IPS-18a (cell line): Measurements from ENCODE around the gene STAT4.
"Not testable (repeated sequence)": the region's sequence is repeated elsewhere in the genome, so short reads cannot be mapped to it uniquely, and the experiment has no call there.

ENCODE experiments used
- H3K27ac ChIP-seq: one replicate; pipeline ENCODE4 v1.5.1; 2013; ENCODE audit warnings: low read length
- H3K27me3 ChIP-seq: one replicate; pipeline ENCODE4 v1.6.1; 2013; ENCODE audit warnings: mild to moderate bottlenecking, low read length; ENCODE audit not compliant: control insufficient read depth, insufficient read depth
- H3K36me3 ChIP-seq: one replicate; pipeline ENCODE4 v1.6.1; 2013; ENCODE audit warnings: low read depth, low read length; ENCODE audit not compliant: control insufficient read depth
- H3K4me1 ChIP-seq: one replicate; pipeline ENCODE4 v1.6.1; 2013; ENCODE audit warnings: low read depth, low read length; ENCODE audit not compliant: control insufficient read depth
- H3K4me3 ChIP-seq: one replicate; pipeline ENCODE4 v1.5.1; 2013; ENCODE audit warnings: low read length
- H3K9ac ChIP-seq: one replicate; pipeline ENCODE4 v1.6.1; 2013; ENCODE audit warnings: mild to moderate bottlenecking, low read length, moderate library complexity
- H3K9me3 ChIP-seq: one replicate; pipeline ENCODE4 v1.6.1; 2013; ENCODE audit warnings: low read depth, low read length; ENCODE audit not compliant: control insufficient read depth

The STAT4 gene

GRCh38 chr2:190996947-190997346 lies 153.8 kb downstream of the STAT4 start:
- no peaks in the 10 kb centered on the region for H3K27me3 ChIP-seq
- peaks cover 73% of the 10 kb centered on the region for H3K36me3 ChIP-seq
- H3K27ac ChIP-seq, result no peak overlapping the region
- no peak overlapping the region for H3K4me3 ChIP-seq
- H3K4me1 ChIP-seq, result no peaks in the 10 kb centered on the region
- no peak overlapping the region for H3K9ac ChIP-seq
- no peaks in the 10 kb centered on the region for H3K9me3 ChIP-seq

DNA sequence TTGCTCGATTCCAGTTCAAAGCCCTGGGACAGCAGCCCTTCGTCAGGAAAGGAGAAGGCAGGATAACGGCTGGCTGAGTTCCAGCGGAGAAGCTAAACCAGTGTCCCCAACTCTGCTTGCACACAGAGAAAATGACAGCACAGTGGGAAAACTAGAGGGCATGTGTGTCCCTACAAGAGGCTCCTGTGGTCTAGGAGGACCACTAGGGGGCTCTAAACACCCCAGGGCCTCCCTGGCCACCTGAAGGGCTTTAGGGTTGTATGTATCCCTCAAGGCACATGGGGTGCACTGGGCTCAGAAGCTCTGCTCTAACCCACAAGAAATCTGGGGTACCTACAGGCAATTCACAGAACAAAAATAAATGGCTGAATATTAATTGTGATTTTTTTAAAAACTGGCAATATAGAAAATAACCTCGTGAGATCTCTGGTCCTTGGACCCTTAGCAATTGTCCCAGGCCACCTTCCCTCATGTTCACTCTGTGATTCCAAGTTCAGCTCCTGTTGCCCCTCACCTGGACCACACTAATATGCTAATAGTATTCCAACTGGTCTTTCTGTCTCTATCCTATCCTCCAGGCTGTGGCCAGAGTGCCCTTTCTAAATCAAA lies 154.4 kb downstream of the STAT4 start:
- no peak overlapping the region for H3K4me3 ChIP-seq
- peaks cover 70% of the 10 kb centered on the region for H3K36me3 ChIP-seq
- no peak overlapping the region for H3K9ac ChIP-seq
- H3K27ac ChIP-seq, result no peak overlapping the region
- no peaks in the 10 kb centered on the region for H3K9me3 ChIP-seq
- H3K27me3 ChIP-seq, result no peaks in the 10 kb centered on the region
- H3K4me1 ChIP-seq, result no peaks in the 10 kb centered on the region

GRCh38 chr2:190995315-190995714 lies 155.5 kb downstream of the STAT4 start:
- not testable (repeated sequence) for H3K4me3 ChIP-seq, H3K9me3 ChIP-seq, H3K27ac ChIP-seq, H3K27me3 ChIP-seq, H3K9ac ChIP-seq, H3K4me1 ChIP-seq
- peaks cover 70% of the 10 kb centered on the region for H3K36me3 ChIP-seq

DNA sequence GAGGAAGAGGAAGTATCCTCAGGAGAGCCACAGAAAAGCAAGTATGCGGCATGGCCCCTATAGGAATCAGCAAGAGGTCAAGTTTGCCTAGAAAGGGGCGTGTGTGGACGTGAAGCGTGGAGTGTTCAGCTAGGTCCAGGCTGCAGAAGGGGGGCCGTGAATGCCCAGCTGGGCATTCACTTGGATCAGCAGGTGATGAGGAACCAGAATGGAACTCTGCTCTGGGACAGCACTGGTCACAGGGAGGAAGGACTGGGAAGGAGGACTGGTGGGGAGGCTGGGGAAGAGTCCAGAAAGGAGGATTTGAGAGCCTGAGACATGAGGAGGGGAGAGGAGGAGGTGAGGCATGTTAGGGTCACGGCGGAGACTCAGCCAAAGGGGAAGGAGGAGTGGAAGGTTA lies 156.6 kb downstream of the STAT4 start:
- Histone ChIP-seq H3K9ac (no peak overlapping the region), H3K9me3 (no peaks in the 10 kb centered on the region), H3K27ac (no peak overlapping the region), H3K4me1 (no peaks in the 10 kb centered on the region), H3K27me3 (no peaks in the 10 kb centered on the region), H3K36me3 (peaks cover 67% of the 10 kb centered on the region), H3K4me3 (no peak overlapping the region)

DNA sequence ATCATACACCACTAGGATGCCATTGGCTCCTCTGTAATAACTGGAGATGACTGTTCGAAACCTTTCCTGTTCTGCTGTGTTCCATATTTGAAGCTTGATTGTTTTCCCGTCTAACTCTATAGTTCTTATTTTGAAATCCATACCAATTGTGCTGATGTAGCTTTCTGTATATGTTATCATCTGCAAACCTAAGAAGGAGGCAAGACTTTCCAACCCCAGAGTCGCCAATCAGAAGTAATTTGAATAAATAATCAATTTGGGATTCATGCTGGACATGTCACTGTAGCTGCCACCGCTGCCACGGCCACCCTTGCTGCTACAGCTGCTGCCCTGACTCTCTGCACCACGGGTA lies 157.5 kb downstream of the STAT4 start:
- no peaks in the 10 kb centered on the region for H3K4me1 ChIP-seq
- H3K36me3 ChIP-seq, result peaks cover 70% of the 10 kb centered on the region
- H3K9me3 ChIP-seq, result no peaks in the 10 kb centered on the region
- H3K27me3 ChIP-seq, result no peaks in the 10 kb centered on the region
- no peak overlapping the region for H3K27ac ChIP-seq
- H3K4me3 ChIP-seq, result no peak overlapping the region
- no peak overlapping the region for H3K9ac ChIP-seq

DNA sequence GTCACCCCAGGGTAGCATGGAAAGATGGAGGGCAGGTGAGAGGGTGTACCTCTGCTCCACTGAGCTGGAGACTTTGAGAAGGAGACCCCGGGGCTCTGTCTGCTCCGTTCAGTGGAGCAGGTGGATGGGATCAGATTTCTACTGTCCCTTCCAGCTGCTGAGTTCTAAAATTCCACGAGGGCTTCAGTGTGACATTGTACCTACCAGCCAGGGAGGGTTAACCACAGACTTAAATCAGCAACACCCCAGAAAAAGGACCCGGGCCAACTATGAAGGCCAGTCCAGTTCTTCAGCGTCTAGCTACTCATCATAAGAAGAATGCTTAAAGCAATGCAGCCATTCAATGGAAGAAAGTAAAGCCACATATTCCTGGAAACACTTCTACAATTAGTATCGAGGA lies 160.7 kb downstream of the STAT4 start:
- Histone ChIP-seq H3K9ac (no peak overlapping the region), H3K4me1 (no peaks in the 10 kb centered on the region), H3K9me3 (no peaks in the 10 kb centered on the region), H3K36me3 (peaks cover 78% of the 10 kb centered on the region), H3K27me3 (no peaks in the 10 kb centered on the region), H3K4me3 (no peak overlapping the region), H3K27ac (no peak overlapping the region)

DNA sequence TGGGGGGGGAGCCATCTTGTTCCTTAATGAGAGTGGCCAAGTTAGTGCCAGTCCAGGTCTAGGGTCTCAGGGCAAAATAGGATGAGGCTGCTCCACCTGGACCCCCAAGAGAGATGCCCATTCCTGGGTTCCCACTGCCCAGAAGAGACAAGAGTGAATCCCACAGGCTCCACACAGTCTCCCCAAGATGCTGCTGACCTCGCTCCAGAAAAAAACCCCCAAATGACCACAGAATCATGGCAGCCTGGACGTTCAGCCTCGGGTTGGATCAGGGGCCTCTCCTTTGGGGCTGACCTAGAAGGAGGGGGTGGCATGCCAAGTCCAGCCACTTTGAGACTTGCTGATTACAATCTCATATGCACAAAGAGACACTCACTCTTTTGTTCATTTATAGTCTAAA lies 161.9 kb downstream of the STAT4 start:
- Histone ChIP-seq H3K27ac (no peak overlapping the region), H3K36me3 (peaks cover 81% of the 10 kb centered on the region), H3K4me3 (no peak overlapping the region), H3K27me3 (no peaks in the 10 kb centered on the region), H3K9me3 (no peaks in the 10 kb centered on the region), H3K9ac (no peak overlapping the region), H3K4me1 (no peaks in the 10 kb centered on the region)

DNA sequence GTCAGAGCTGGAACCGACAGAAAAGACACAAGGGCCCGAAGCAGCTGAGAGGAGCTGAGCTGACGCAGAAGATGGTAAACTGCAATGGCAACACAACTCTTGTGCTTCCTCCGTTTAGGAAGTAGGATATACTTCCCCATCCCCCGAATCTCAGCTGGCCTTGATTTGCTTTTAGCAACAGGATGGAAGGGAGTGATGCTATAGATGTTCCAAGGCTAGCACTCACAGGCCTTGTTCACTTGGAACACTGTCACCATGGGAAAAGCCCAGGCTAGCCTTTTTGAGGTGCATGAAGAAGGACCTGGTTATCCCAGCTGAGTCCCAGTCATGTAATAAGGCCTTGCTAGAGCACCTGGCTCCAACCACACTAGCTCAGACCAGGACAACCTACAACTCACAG lies 162.9 kb downstream of the STAT4 start:
- no peak overlapping the region for H3K27ac ChIP-seq
- peaks cover 82% of the 10 kb centered on the region for H3K36me3 ChIP-seq
- H3K27me3 ChIP-seq, result no peaks in the 10 kb centered on the region
- H3K9me3 ChIP-seq, result no peaks in the 10 kb centered on the region
- no peak overlapping the region for H3K9ac ChIP-seq
- H3K4me3 ChIP-seq, result no peak overlapping the region
- H3K4me1 ChIP-seq, result no peaks in the 10 kb centered on the region

GRCh38 chr2:190987116-190987515 lies 163.7 kb downstream of the STAT4 start:
- H3K27me3 ChIP-seq, result no peaks in the 10 kb centered on the region
- no peaks in the 10 kb centered on the region for H3K4me1 ChIP-seq
- no peak overlapping the region for H3K27ac ChIP-seq
- no peak overlapping the region for H3K9ac ChIP-seq
- H3K36me3 ChIP-seq, result peaks cover 89% of the 10 kb centered on the region
- H3K9me3 ChIP-seq, result no peaks in the 10 kb centered on the region
- no peak overlapping the region for H3K4me3 ChIP-seq

DNA sequence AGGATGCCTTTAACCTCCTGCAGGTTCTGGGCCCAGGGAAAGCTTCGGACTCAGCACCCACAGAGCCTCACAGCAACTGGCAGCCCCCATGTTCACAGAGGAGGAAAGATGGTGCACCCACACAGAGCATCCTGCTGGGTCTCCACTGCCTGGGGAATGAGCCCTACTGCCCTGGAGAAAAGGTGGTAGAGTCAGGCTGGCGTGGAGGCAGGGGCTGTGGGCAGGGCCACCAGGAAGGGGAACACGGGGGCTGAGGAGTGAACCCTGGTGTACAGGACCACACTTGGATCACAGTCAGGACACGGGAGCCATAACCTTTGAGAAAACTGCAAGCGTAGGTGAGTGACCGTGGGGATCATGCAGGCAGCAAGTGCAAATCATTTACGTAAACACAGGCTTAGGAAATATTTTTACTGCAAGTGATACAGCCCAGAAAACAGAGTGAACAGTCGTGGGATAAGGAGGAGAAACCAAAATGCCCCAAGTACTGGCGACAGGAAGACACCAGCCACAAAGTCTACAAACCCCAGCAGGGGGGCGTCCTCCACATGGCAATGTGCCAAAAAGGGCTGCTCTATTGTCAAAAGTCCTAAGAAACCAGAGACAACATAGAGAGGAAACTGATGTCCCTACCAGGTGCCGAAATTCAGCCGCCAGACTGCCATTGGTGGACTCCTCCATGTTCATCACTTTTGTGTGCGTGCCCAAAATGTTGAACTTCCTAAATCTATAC lies 164.4 kb downstream of the STAT4 start:
- no peaks in the 10 kb centered on the region for H3K9me3 ChIP-seq
- H3K36me3 ChIP-seq, result peaks cover 93% of the 10 kb centered on the region
- no peak overlapping the region for H3K9ac ChIP-seq
- H3K27me3 ChIP-seq, result no peaks in the 10 kb centered on the region
- H3K27ac ChIP-seq, result no peak overlapping the region
- H3K4me3 ChIP-seq, result no peak overlapping the region
- H3K4me1 ChIP-seq, result no peaks in the 10 kb centered on the region

- no peak overlapping the region for H3K27ac ChIP-seq
These were observed 166.2 kb downstream of the STAT4 start for GRCh38 chr2:190984595-190984994.

More at GRCh38 chr2:190984595-190984994, 166.2 kb downstream of the STAT4 start:
- peaks cover 95% of the 10 kb centered on the region for H3K36me3 ChIP-seq
- H3K9ac ChIP-seq, result no peak overlapping the region
- no peaks in the 10 kb centered on the region for H3K27me3 ChIP-seq
- no peaks in the 10 kb centered on the region for H3K9me3 ChIP-seq
- H3K4me3 ChIP-seq, result no peak overlapping the region
- no peaks in the 10 kb centered on the region for H3K4me1 ChIP-seq
